NB4 (cell line): Measurements from ENCODE around the gene AGAP1.

Source experiments
- CTCF ChIP-seq: IDR thresholded peaks from one replicate; pipeline ENCODE4 v1.5.1; 2012; ENCODE audit warnings: low read depth, low read length
- MAX ChIP-seq: IDR thresholded peaks from 2 replicates; pipeline ENCODE4 v1.6.1; 2011; ENCODE audit warnings: low read depth, low read length
- MYC ChIP-seq: IDR thresholded peaks from 2 replicates; pipeline ENCODE4 v1.6.1; 2011; ENCODE audit warnings: low read depth, low read length

GRCh38 chr2:235530735-235531134 is 36.9 kb downstream of the AGAP1 start:
- no peak for TF ChIP-seq CTCF
- TF ChIP-seq MAX: no peak
- no peak for TF ChIP-seq MYC
